T-helper 1 cell treated with Interleukin-12 subunit alpha and Interleukin-12 subunit beta and Interleukin-4 antibody, amounts not matched to agents 30 μg/mL and 1 μg/mL, for 36 hours (primary cell): ENCODE data around the gene DELE1.
A peak's percentile ranks its signal among the peaks of the same experiment; 100 is the strongest.

Source experiments
- H3K27ac Mint-ChIP-seq: one replicate; pipeline ENCODE4 v1.8.0; 2021; ENCODE audit warnings: mild to moderate bottlenecking, mixed read lengths
- H3K27me3 Mint-ChIP-seq: one replicate; pipeline ENCODE4 v1.8.0; 2021; ENCODE audit warnings: low read depth, mixed read lengths
- H3K36me3 Mint-ChIP-seq: one replicate; pipeline ENCODE4 v1.8.0; 2021; ENCODE audit warnings: low read depth, mixed read lengths
- H3K4me1 Mint-ChIP-seq: one replicate; pipeline ENCODE4 v1.8.0; 2021; ENCODE audit warnings: low read depth, mixed read lengths
- H3K4me3 Mint-ChIP-seq: one replicate; pipeline ENCODE4 v1.8.0; 2021; ENCODE audit warnings: mild to moderate bottlenecking, moderate library complexity, mixed read lengths
- H3K9me3 Mint-ChIP-seq: one replicate; pipeline ENCODE4 v1.8.0; 2021; ENCODE audit warnings: mixed read lengths

Gene DELE1

DNA sequence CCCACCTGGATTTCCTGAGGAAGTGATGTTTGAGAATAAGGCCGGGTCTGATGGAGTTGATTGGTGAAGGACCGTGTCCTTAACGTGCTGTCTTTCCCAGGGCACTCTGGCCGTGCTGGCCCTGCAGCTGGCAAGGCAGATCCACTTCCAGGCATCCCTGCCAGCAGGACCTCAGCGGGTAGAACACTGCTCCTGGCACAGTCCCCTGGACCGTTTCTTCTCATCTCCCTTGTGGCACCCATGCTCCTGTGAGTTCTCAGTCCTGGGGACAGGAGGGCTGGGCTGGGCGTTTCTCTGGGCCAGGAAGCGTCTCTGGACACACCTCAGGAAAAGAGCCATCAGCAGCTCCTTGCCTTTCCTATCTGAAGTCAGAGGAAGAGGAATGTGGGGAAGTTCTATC is 4.4 kb downstream of the DELE1 start:
- no peaks in the 10 kb centered on the region for H3K27me3 Mint-ChIP-seq
- no peak overlapping the region for H3K27ac Mint-ChIP-seq
- no peak overlapping the region for H3K4me3 Mint-ChIP-seq
- peaks cover 45% of the 10 kb centered on the region for H3K36me3 Mint-ChIP-seq
- H3K4me1 Mint-ChIP-seq: peaks cover 23% of the 10 kb centered on the region
- no peaks in the 10 kb centered on the region for H3K9me3 Mint-ChIP-seq

DNA sequence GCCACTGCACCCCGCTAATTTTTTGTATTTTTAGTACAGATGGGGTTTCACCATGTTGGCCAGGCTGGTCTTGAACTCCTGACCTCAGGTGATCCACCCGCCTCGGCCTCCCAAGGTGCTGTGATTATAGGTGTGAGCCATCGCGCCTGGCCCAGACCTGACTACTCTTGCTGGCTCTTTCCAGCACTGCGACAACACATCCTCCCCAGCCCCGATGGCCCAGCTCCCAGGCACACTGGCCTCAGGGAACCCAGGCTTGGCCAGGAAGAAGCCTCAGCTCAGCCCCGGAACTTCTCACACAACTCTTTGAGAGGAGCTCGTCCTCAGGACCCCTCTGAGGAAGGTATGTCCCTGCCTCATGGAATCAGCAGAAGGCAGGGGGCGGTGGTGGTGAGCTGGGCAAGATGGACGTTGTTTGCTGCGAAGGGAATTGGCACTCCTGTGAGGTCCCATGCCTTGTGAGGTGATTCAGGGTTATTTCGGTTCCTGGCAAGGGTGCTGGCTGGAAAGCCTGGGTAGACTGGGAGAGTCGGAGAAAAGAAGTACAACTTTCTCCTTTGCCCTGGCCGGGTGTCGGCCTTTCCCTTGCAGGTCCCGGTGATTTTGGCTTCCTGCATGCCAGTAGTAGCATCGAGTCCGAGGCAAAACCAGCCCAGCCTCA is 5.9 kb downstream of the DELE1 start:
- no peaks in the 10 kb centered on the region for H3K27me3 Mint-ChIP-seq
- no peak overlapping the region for H3K27ac Mint-ChIP-seq
- H3K4me1 Mint-ChIP-seq: peaks cover 19% of the 10 kb centered on the region
- peaks cover 50% of the 10 kb centered on the region for H3K36me3 Mint-ChIP-seq
- H3K4me3 Mint-ChIP-seq: no peak overlapping the region
- no peaks in the 10 kb centered on the region for H3K9me3 Mint-ChIP-seq

DNA sequence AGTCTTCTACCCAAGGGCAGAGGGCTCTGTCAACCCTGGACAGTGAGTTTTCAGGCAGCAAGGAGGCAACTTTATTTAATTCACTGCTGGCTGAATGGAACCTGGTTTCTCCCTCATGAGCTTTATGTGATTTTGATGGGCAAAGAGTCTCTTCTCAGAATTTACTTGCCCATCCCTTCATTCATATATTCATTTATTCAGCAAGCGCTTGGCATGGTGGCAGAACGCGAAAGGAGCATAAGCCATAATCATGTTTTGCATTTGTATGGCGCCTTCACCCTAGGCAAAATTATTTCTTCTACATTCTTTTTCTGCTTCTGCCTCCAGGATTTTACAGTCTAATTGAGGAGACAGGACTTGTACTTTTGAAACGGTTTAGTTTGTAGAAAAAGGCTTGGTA is 8.0 kb downstream of the DELE1 start:
- H3K4me3 Mint-ChIP-seq: no peak overlapping the region
- no peak overlapping the region for H3K27ac Mint-ChIP-seq
- H3K27me3 Mint-ChIP-seq: no peaks in the 10 kb centered on the region
- H3K9me3 Mint-ChIP-seq: no peaks in the 10 kb centered on the region
- peaks cover 14% of the 10 kb centered on the region for H3K4me1 Mint-ChIP-seq
- H3K36me3 Mint-ChIP-seq: peaks cover 52% of the 10 kb centered on the region

DNA sequence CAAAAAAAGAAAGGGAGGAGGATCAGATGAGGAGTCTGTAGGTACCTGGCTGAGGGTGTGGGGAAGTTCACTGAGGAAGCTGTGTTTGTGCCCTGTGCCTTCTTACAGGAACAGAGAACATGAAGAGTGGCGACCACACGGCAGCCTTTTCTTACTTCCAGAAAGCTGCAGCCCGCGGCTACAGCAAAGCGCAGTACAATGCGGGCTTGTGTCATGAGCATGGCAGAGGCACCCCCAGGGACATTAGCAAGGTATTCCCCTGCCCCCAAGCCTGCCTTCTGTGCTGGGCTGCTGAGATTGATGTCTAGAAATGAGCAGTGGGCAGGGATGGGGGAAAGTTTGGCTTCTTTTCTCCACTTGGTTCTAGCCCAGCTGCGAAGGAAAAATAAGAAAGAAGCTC is 9.5 kb downstream of the DELE1 start:
- no peak overlapping the region for H3K27ac Mint-ChIP-seq
- H3K4me1 Mint-ChIP-seq: peaks cover 5% of the 10 kb centered on the region
- no peak overlapping the region for H3K4me3 Mint-ChIP-seq
- H3K9me3 Mint-ChIP-seq: no peaks in the 10 kb centered on the region
- peaks cover 40% of the 10 kb centered on the region for H3K36me3 Mint-ChIP-seq
- no peaks in the 10 kb centered on the region for H3K27me3 Mint-ChIP-seq

DNA sequence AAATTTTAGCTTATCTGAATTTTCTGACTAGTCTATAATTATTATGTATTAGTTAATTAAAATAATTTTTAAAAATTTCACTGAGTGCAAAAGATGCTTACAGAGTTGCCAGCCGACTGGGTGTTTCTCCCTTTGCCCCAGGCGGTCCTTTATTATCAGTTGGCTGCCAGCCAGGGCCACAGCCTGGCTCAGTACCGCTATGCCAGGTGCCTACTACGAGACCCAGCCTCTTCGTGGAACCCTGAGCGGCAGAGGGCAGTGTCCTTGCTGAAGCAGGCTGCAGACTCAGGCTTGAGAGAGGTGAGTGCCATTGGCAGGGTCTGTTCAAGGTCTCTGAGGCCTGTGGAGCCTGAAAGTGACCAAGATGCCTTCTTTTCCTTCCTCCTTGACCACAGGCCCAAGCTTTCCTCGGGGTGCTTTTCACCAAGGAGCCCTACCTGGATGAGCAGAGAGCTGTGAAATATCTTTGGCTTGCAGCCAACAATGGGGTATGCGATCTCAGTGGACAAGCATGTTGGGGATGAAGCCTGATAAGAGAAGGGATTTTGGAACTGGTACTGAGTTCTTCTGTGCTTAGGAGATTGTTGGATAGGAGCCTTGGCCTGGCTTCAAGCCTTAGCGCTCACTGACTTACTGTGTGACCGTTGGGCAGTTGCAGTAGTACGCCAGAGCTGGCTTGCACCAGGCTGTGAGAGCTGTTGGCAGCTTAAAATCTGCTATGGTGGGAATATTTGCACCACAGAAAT is 10.6 kb downstream of the DELE1 start:
- no peak overlapping the region for H3K4me3 Mint-ChIP-seq
- no peaks in the 10 kb centered on the region for H3K9me3 Mint-ChIP-seq
- H3K27me3 Mint-ChIP-seq: no peaks in the 10 kb centered on the region
- peaks cover 35% of the 10 kb centered on the region for H3K36me3 Mint-ChIP-seq
- no peak overlapping the region for H3K27ac Mint-ChIP-seq
- H3K4me1 Mint-ChIP-seq: peaks cover 4% of the 10 kb centered on the region

DNA sequence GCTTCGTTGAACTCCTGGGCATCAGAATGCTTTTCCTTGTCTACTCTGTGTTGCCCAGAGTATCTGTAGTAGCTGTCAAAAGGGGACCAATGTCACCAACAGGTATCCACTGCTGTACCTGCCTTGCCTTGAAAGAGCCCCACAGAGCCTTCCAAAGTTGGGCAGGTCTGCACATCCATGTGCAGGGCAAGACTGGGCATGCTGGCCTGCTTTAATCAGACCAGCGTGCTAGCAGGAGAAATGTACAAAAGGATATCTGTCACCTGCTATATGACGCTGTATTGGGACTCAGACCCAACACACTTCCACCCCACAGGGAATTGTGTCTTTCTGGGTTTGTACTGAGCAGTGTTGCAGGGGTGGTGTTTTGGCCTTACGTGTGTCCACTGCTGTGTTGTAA is 11.9 kb downstream of the DELE1 start:
- Mint-ChIP-seq H3K4me1 (peaks cover 14% of the 10 kb centered on the region), H3K27ac (no peak overlapping the region), H3K9me3 (no peaks in the 10 kb centered on the region), H3K4me3 (no peak overlapping the region), H3K36me3 (peaks cover 40% of the 10 kb centered on the region), H3K27me3 (no peaks in the 10 kb centered on the region)

DNA sequence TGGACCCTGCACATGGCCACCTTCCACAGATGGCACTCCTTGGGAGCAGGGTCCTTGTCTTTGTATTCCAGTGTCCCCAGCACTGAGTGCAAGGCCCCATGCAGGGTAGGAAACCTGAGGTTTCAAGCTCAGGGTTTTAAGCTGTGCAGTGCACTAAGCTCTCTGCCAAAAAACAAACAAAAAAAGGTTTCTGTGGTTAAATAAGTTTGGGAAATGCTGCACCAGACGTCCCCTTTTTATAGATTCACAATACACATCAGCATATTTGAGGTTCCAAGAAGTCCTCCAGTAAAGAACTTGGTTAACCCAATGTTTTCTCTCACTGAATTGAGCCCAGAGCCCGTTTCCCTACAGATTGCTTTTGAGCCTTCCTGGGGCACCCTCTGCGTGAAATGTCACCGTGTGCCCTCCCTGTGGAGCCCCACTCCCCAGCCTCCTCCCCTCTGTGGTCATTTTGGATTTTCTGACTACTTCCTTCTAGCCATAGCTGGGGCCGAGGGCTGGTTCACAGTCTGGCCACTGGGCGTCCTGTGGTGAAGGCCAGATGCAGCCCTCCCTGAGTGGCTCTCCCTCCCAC is 17.1 kb downstream of the DELE1 start:
- no peaks in the 10 kb centered on the region for H3K9me3 Mint-ChIP-seq
- H3K4me3 Mint-ChIP-seq: peak overlapping the region; percentile 40
- peaks cover 22% of the 10 kb centered on the region for H3K36me3 Mint-ChIP-seq
- no peaks in the 10 kb centered on the region for H3K27me3 Mint-ChIP-seq
- peaks cover 27% of the 10 kb centered on the region for H3K4me1 Mint-ChIP-seq
- H3K27ac Mint-ChIP-seq: peak overlapping the region; percentile 52

DNA sequence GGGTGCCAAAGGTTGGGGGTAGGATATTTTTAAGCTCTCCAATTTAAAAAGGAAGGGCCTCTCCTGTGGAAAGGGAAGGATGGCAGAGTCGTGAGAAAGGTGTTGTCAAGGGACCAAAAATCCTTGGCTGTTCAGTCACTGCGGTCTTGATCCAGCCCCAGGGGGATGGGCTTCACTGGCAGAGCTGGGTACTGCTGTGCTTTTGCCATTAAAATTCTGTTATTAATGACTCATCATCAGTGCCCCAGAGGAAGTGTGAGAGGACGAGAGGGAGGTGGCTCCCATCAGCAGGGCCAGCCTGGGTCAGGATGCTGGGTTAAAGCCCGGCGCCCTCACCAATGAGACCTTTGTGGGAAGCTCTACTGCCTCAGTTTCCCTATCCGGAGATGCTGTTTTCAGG is 17.6 kb downstream of the DELE1 start:
- H3K36me3 Mint-ChIP-seq: peaks cover 19% of the 10 kb centered on the region
- H3K4me1 Mint-ChIP-seq: peaks cover 27% of the 10 kb centered on the region
- no peaks in the 10 kb centered on the region for H3K27me3 Mint-ChIP-seq
- H3K9me3 Mint-ChIP-seq: no peaks in the 10 kb centered on the region
- H3K4me3 Mint-ChIP-seq: no peak overlapping the region
- no peak overlapping the region for H3K27ac Mint-ChIP-seq

DNA sequence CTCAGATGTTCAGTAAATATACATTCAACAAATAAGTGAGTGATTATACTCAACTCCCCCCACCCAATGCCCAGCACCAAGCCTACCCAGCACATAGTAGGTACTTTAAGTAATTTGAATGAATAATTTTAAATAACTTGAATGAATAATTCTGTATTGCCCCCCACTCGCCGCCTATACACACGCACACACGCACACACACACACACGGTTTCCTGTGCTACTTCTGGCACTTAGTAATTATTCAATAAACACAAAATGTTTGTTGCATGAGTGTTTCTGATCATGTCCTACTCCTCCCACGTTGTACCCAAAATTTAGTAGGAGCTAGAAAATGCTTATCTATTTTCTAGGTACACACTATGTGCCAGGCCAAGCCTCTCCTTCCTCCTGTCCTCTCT is 18.1 kb downstream of the DELE1 start:
- Mint-ChIP-seq H3K27ac (no peak overlapping the region), H3K4me1 (peaks cover 27% of the 10 kb centered on the region), H3K27me3 (no peaks in the 10 kb centered on the region)

DNA sequence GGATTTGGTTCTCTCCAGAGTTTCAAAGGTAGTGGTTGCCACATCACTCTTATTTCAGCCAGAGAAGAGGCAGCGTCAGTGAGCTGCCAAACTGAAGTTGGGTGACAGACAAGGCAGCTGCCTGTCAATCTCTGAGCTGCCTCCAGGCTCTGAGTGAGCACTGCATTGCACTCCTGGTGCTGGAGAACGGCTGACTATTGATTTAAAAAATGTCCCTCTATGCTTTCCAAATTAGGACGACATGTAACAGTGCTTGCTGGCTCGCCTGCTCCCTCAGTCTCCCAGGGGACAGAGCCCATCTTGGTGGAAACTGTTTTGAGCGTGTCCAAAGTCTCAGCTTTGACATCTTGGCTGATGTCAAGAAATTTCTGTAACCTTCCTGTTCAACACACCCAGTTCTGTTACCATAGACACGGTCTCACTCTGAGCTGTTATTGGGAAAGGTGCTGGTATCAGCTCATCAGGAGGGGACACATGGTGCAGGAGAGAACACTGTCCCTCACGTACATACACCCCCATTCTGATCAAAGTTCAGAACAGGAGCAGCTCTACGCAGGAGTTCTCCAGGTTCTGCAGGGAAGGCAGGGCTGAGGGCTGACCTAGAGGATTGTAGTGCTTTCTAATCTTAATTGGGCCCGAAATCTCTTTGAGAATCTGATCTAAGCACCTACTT is 18.6 kb downstream of the DELE1 start:
- Mint-ChIP-seq H3K4me1 (peaks cover 27% of the 10 kb centered on the region), H3K27ac (no peak overlapping the region), H3K4me3 (no peak overlapping the region), H3K27me3 (no peaks in the 10 kb centered on the region), H3K36me3 (peaks cover 19% of the 10 kb centered on the region), H3K9me3 (no peaks in the 10 kb centered on the region)

More for the DNA sequence above, 18.1 kb downstream of the DELE1 start:
- Mint-ChIP-seq H3K36me3 (peaks cover 19% of the 10 kb centered on the region), H3K4me3 (no peak overlapping the region), H3K9me3 (no peaks in the 10 kb centered on the region)

DNA sequence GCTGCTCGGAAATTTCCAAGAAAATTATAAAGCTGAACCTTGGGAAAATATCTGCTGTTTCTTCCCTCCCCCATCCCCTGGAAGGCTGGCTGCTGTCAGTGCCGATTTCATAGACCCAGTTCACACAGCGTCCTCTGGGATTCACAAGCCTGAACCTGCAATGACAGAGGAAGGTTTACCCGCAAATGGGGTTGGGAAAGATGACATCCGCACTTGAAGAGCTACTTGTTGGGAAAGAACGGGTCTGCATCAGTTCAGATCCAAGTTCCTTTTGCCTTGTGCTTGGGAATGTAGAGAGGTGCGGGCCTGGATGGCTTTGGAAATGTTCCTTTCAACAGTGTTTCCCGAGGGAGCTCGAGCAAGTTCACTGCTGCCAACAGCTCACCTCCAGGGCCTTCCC is 20.4 kb downstream of the DELE1 start:
- Mint-ChIP-seq H3K4me3 (no peak overlapping the region), H3K9me3 (no peaks in the 10 kb centered on the region), H3K36me3 (peaks cover 19% of the 10 kb centered on the region), H3K4me1 (peaks cover 27% of the 10 kb centered on the region), H3K27ac (no peak overlapping the region), H3K27me3 (no peaks in the 10 kb centered on the region)

DNA sequence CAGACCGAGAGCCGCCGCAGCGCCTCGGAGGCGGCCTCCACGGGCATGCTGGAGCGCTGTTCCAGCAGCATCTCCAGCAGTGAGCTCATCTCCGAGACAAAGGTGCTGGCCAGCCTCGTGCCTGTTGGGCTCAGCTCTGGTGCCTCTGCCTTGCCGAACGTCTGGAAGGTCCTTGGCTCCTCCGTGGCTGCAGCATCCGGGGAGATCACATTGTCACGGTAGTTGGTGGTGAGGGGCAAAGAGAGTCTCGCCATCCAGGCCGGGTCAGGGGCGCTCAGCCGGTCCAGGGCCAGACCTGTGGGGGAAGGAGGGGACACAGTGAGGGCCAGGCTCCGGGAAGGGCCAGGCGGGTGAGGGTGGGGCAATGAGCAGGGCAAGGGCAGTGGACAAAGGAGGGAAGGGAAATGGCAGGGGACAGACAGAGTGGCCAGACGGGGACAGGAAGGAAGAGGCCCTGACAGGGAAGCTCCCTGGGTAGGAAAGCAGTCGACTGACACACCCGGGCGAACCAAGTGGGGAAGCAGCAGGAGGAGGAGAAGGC is 21.9 kb downstream of the DELE1 start:
- no peaks in the 10 kb centered on the region for H3K9me3 Mint-ChIP-seq
- H3K4me1 Mint-ChIP-seq: peaks cover 17% of the 10 kb centered on the region
- H3K27ac Mint-ChIP-seq: no peak overlapping the region
- H3K27me3 Mint-ChIP-seq: no peaks in the 10 kb centered on the region
- no peak overlapping the region for H3K4me3 Mint-ChIP-seq
- H3K36me3 Mint-ChIP-seq: peaks cover 10% of the 10 kb centered on the region

DNA sequence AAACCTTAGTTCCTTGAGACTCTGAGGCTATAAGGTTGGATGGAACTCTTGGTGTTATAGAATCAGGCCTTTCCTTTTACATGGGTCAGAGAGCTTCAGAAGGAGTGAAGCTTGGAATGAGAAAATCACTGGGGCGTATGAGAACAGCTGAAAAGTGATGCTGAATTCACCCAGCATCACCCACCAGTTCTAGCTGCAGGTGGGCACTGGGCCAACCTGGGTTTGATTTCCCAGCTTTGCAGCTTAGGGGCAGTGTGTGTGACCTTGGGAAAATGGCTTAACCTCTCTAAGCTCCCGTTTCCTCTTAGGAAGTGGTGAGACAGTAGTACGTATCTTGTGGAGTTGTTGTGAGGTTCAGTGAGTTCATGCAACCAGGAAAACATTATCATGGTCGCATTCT is 23.6 kb downstream of the DELE1 start:
- Mint-ChIP-seq H3K27ac (no peak overlapping the region), H3K36me3 (no peaks in the 10 kb centered on the region), H3K4me3 (no peak overlapping the region), H3K4me1 (peaks cover 18% of the 10 kb centered on the region), H3K27me3 (no peaks in the 10 kb centered on the region), H3K9me3 (no peaks in the 10 kb centered on the region)

DNA sequence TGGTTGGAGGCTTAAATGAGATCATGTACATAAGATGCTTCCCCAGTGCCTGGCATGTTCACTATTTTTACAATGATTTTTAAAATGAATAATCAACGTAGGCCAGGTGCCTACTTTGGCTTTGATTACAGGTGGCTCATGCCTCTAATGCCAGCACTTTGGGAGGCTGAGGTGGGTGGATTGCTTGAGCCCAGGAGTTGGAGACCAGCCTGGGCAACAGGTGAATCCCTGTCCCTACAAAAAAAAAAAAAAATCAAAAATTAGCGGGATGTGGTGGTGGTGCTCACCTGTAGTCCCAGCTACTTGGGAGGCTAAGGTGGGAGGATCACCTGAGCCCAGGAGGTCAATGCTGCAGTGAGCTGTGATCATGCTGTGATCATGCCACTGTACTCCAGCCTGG is 25.1 kb downstream of the DELE1 start:
- no peaks in the 10 kb centered on the region for H3K36me3 Mint-ChIP-seq
- no peak overlapping the region for H3K4me3 Mint-ChIP-seq
- H3K27me3 Mint-ChIP-seq: no peaks in the 10 kb centered on the region
- peaks cover 20% of the 10 kb centered on the region for H3K4me1 Mint-ChIP-seq
- no peak overlapping the region for H3K27ac Mint-ChIP-seq
- H3K9me3 Mint-ChIP-seq: no peaks in the 10 kb centered on the region
